ENCODE results near the gene LHX4.

LHX4 gene

DNA sequence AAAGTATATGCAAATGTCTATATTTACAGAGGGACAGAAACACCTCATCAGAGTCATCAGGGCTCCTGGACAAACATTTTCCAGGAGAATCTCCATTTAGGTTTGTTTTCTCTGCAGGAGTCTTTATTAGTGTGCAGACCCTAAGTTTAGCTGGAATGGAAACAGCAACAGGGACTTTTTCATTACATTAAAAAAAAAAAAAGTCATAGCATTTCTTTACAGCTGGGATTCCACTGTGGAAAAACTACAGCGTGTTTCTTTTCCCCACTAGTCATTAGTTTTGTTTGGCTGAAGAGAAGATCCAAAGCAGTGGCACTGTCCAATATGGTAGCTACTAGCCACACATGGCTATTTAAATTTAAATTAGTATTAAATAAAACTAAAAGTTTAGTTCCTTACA, 49.6 kb downstream of the LHX4 start:
- DNase-seq (ENCODE audit: low read depth) = no peak
- no peak overlapping the region for H3K4me3 ChIP-seq (ENCODE audit: low read length)
- no peak for TF ChIP-seq CTCF (conservative IDR thresholded peaks at IDR 0.05; ENCODE audit: low read depth, low read length)

DNA sequence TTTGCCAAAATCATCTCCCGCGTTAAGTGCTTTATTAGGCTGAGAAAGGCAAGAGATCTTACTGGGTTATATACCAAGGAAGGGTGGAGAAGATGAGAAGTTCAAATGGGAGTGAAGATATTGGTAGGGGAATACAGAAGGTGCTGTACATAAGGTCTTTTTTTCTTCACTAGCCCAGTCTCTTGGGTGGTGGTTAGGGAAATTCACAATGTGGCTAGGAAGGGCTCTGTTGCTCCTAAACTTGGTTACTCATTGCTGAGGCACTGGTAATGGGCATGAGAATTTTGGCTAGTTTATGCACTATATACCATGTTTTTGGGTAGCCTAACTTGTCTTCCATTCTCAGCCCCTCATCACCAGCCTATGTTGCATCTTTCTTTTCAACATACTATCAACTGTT, 50.6 kb downstream of the LHX4 start:
- H3K4me3 ChIP-seq (ENCODE audit: low read length) = no peak overlapping the region
- no peak for DNase-seq (ENCODE audit: low read depth)
- no peak for TF ChIP-seq CTCF (conservative IDR thresholded peaks at IDR 0.05; ENCODE audit: low read depth, low read length)

DNA sequence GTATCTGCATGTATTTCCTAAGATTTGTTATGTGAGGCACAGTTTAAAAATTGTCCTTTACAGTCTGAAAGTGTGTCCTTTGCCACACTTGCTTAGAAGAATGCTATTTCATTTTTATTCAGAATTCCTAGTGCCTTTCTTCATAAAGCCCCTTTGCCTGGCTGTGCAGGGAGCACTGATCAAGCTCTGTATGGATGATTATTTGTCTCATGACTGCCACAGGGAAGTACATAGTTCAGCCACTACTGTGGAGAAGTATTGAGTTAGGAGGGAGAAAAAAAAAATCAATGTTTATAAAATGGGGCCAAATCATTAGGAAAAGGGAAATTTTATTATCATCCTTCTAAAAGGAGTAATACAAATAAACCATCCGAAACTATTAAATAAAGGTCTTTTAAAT, 51.4 kb downstream of the LHX4 start:
- DNase-seq (ENCODE audit: low read depth) = no peak
- TF ChIP-seq CTCF (conservative IDR thresholded peaks at IDR 0.05; ENCODE audit: low read depth, low read length) = no peak
- no peak overlapping the region for H3K4me3 ChIP-seq (ENCODE audit: low read length)

DNA sequence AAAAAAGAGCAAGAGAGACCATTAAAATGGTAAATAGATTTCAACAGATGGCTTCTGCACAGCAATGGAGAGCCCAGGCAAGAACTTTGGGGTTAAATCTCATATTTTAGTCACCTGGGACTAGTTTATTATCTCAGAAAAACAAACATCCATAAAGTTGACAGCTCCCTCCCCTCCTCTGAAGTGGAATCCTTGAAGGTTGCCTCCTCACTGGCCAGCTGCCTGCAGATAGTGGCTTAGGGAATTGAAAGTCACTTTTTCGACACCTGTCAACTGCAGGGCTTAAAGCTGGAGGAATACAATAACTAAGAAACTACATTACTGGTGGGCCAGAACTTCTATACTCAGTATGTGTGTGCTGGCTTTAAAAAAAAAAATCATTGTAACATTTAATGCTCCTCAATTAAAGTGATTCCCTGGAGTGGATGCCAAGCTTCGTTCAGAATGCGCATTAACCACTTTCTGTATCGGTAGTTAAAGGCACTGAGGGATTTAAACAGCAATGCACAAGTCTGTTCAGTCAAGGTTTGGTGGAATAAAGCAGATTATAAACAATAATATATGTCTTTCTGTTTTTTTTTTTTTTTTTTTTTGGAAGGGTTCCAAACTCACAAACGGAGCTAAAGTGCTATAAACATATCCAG, 52.5 kb downstream of the LHX4 start:
- TF ChIP-seq CTCF (conservative IDR thresholded peaks at IDR 0.05; ENCODE audit: low read depth, low read length) = no peak
- no peak overlapping the region for H3K4me3 ChIP-seq (ENCODE audit: low read length)
- no peak for DNase-seq (ENCODE audit: low read depth)

GRCh38 chr1:180283098-180283497, 53.0 kb downstream of the LHX4 start:
- no peak for DNase-seq (ENCODE audit: low read depth)
- H3K4me3 ChIP-seq (ENCODE audit: low read length) = no peak overlapping the region
- TF ChIP-seq CTCF (conservative IDR thresholded peaks at IDR 0.05; ENCODE audit: low read depth, low read length) = no peak

- no peak for DNase-seq (ENCODE audit: low read depth)
- no peak for TF ChIP-seq CTCF (conservative IDR thresholded peaks at IDR 0.05; ENCODE audit: low read depth, low read length)
- H3K4me3 ChIP-seq (ENCODE audit: low read length) = no peak overlapping the region
These were observed 56.4 kb downstream of the LHX4 start for GRCh38 chr1:180286417-180286816.

- TF ChIP-seq CTCF (conservative IDR thresholded peaks at IDR 0.05; ENCODE audit: low read depth, low read length) = no peak
- DNase-seq (ENCODE audit: low read depth) = no peak
- no peak overlapping the region for H3K4me3 ChIP-seq (ENCODE audit: low read length)
These were observed 58.1 kb downstream of the LHX4 start for GRCh38 chr1:180287988-180288705.

Data from retinal pigment epithelial cell (primary cell).